HepG2 (cell line): ENCODE results near the gene TYMS.

Experiments used
- AHR ChIP-seq: IDR thresholded peaks from 2 replicates; pipeline ENCODE4 v1.6.1; 2018; ENCODE audit warnings: missing genetic modification reagents, missing compliant biosample characterization
- CBX2 ChIP-seq, 2 experiments: fragments of 200-600 bp in 1 of 2; sonication (generic); formaldehyde crosslinking in 1 of 2; IDR thresholded peaks; 2 replicates each; pipeline versions ENCODE4 v1.7.0 to v1.8.1; 2018 to 2022; ENCODE audit warnings: low read depth in 2 of 2, low read length in 1 of 2, mild to moderate bottlenecking in 1 of 2, missing genetic modification reagents in 1 of 2
- LBX2 ChIP-seq: sonication (generic); formaldehyde crosslinking; IDR thresholded peaks from 2 replicates; pipeline ENCODE4 v1.5.0; 2020; ENCODE audit warnings: missing genetic modification reagents, mild to moderate bottlenecking, borderline replicate concordance
- MAX ChIP-seq: IDR thresholded peaks from 2 replicates; pipeline ENCODE4 v1.6.1; 2012; ENCODE audit warnings: inconsistent platforms
- NFE2L2 ChIP-seq: fragments of 150-350 bp; IDR thresholded peaks from 2 replicates; pipeline ENCODE4 v1.6.1; 2014; ENCODE audit warnings: low read length
- RAD21 ChIP-seq: fragments of 450-650 bp; formaldehyde crosslinking; IDR thresholded peaks from 2 replicates; pipeline ENCODE4 v1.5.0; 2020; ENCODE audit warnings: mild to moderate bottlenecking
- THAP7 ChIP-seq: sonication (generic); formaldehyde crosslinking; IDR thresholded peaks from 2 replicates; pipeline ENCODE4 v1.8.1; 2023; ENCODE audit warnings: mild to moderate bottlenecking, missing genetic modification reagents
- THRA ChIP-seq: sonication (generic); formaldehyde crosslinking; IDR thresholded peaks from 2 replicates; pipeline ENCODE4 v1.4.0; 2020; ENCODE audit warnings: missing genetic modification reagents, borderline replicate concordance
- ZBTB37 ChIP-seq: sonication (generic); formaldehyde crosslinking; IDR thresholded peaks from 2 replicates; pipeline ENCODE4 v1.4.0; 2020; ENCODE audit warnings: mild to moderate bottlenecking, missing genetic modification reagents
- ZBTB49 ChIP-seq: sonication (generic); formaldehyde crosslinking; IDR thresholded peaks from 2 replicates; pipeline ENCODE4 v1.4.0; 2020; ENCODE audit warnings: missing genetic modification reagents, borderline replicate concordance

GRCh38 chr18:666628-667027 is 9.2 kb downstream of the TYMS start:
- TF ChIP-seq NFE2L2 = no peak
- TF ChIP-seq RAD21 = no peak
- no peak for TF ChIP-seq AHR
- no peak for TF ChIP-seq CBX2 (IDR thresholded peaks at IDR 0.05; ENCODE audit: low read depth, low read length)
- TF ChIP-seq CBX2 (CRISPR knock-in tag; IDR thresholded peaks at IDR 0.05; ENCODE audit: low read depth) = no peak
- TF ChIP-seq MAX = no peak
- no peak for TF ChIP-seq LBX2
- no peak for TF ChIP-seq ZBTB37 (CRISPR knock-in tag)
- no peak for TF ChIP-seq ZBTB49
- TF ChIP-seq THRA (CRISPR knock-in tag) = no peak
- no peak for TF ChIP-seq THAP7 (CRISPR knock-in tag)
